NCI-H187 treated with DMSO at 0.1 percent for 48 hours (cell line): Measurements from ENCODE around the gene OVOL2.
"Not testable (repeated sequence)": the region's sequence is repeated elsewhere in the genome, so short reads cannot be mapped to it uniquely, and the experiment has no call there.

Experiments
- DNase-seq: peaks from one replicate; lab custom pipeline; 2025; lab: John Stamatoyannopoulos, UW

The OVOL2 gene

DNA sequence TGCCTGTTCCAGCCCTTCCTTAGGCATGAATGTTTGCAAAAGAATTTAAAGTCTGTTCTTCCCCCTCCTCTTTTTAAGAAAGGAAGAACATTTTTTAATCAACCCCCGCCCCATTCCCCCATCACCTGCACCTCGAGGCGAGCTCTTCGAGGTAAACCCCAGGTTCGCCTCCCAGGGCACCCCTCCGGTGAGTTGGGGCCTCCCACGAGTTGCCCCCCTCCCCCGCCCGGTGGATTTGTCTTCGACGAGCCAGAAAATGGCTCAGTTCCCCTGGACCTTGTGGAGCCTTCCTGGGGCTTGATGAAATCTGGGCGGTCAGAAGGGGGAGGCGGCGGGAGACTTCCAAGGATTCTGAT is 256 bp upstream of the OVOL2 start:
- DNase-seq: no peak

DNA sequence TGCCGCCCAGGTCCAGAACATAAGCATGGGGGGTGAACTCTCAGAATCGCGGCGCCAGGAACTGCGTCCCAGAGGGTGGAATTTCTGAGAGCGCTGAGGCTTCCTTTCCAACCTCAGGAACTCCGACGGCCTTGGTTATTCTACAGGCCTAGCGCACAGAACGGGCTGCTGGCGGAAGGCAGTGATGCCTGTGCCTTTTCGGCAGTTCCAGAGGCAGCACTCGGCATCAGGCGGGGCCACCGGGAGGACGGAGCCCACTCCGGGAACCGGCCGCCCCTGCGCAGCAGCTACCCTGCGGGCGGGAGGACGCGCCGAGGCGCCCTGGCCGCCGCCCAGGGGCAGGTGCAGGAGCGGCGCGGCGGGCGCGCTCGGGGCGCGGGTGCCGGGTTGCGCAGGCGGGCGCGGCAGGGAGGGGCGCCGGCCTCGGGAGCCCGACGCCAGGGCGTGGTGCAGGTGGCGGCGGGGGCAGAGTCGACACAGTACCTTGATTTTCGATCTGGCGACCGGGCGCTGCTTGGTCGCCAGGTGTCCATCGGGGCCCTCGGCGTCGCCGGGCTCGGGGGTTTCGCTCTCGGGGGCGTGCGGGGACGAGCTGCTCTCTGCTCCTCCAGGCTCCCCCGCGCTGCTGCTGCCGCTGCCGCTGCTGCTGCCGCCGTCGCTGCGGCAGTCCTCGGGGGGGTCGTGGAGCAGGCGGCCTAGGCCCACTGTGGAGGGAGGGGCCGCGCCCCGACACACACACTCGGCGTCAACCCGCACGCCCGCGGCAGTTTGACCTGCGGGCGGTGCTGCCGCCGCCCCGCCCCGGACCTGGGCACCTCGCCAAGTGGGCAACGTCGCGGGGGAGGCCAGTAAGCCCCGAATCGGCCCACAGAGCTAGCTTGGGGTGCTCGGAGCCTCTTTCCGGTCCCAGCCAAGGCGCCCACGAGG is 1.3 kb downstream of the OVOL2 start:
- no peak for DNase-seq

- DNase-seq: no peak
Observed at GRCh38 chr20:18055261-18055660, 2.5 kb downstream of the OVOL2 start.

DNA sequence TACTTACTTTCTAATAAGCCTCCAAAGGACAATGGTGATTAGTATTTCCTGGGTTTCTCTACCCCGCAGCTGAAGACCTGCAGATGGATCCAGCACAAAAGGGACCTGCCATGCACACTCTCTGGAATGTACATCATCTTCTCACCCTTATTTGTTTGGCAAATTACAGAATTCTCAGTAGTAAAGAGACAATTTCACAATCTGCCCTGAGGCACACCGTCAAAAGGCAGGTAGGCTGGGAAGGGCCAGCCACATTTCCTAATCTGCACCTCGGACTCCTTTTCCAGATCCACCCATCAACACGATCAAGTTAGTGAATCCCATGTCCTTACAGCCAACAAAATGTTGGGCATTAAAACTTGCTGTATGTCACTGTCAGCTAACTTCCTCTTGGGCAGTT is 4.9 kb downstream of the OVOL2 start:
- no peak for DNase-seq

DNA sequence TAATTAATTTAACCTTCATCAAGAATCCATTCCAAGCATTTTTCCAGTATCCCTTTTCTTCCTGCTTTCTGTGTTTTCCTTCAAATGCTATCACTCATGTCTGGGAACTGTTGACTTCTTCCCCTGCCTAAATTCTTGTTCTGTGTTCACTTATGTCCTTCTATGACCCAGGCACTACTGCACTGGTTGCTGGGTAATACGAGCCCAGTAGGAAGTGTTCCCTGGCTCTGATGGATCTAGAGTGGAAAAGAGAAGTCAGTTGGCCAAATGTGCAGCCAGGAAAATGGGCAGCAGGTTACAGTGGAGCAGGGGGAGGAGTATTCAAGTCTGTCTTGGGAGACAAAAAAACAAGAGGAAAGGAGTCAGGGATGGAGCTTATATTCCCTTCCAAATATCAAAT is 7.1 kb downstream of the OVOL2 start:
- DNase-seq: no peak

GRCh38 chr20:18048176-18048575 is 9.5 kb downstream of the OVOL2 start:
- DNase-seq: no peak

DNA sequence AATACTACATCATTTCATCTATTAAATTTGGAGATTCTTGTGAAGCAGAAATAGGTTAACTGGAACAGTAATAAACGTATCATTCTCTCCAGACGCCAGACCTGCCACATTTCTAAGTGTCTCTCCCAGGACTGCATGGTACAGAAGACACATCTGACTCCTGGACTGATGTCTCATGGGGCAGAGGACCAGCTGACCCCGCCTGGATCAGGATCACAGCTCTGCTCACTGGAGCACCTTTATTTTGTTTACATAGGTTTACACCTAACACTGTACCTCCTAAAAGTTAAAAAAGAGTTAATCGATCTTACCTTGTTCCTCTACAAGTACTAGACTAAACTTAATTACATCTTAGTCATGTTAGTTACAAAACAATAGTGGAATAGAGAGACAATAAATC is 11.2 kb downstream of the OVOL2 start:
- no peak for DNase-seq

GRCh38 chr20:18042229-18042628 is 15.5 kb downstream of the OVOL2 start:
- DNase-seq: no peak

GRCh38 chr20:18041462-18041861 is 16.3 kb downstream of the OVOL2 start:
- DNase-seq: no peak

DNA sequence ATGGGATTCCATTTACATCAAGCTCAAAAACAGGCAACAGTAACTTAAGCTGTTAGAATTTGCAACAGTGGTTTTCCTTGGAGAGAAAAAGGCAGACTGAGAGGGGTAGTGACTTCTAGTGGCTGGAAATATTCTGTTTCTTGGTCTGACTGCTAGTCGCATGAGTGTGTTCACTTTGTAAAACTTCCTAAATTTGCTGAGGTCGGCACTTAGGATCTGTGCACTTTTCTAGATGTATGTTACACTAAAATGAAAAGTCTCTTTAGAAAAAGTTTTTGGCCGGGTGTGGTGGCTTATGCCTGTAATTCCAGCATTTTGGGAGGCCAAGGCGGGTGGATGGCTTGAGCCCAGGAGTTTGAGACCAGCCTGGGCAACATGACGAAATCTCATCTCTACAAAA is 18.7 kb downstream of the OVOL2 start:
- DNase-seq: no peak

DNA sequence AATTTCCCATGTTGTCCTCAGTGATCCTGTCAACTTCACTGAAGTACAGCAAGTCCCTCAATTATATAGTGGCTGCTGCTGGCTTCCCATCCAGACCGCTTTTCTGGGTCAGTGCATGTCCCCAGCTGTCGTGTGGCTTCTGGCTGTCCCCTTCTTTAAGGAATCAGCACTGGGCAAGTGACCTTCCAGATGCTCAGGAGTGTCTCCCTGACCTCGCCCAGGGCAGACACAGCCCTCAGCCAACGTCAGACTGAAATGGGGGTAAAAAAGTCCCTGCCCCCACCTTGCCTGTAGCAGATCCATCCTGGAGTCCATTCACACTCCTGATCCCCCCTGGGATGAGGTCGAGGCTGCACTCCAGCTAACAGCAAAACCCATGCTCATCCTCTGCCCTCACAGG is 23.7 kb downstream of the OVOL2 start:
- DNase-seq: no peak

DNA sequence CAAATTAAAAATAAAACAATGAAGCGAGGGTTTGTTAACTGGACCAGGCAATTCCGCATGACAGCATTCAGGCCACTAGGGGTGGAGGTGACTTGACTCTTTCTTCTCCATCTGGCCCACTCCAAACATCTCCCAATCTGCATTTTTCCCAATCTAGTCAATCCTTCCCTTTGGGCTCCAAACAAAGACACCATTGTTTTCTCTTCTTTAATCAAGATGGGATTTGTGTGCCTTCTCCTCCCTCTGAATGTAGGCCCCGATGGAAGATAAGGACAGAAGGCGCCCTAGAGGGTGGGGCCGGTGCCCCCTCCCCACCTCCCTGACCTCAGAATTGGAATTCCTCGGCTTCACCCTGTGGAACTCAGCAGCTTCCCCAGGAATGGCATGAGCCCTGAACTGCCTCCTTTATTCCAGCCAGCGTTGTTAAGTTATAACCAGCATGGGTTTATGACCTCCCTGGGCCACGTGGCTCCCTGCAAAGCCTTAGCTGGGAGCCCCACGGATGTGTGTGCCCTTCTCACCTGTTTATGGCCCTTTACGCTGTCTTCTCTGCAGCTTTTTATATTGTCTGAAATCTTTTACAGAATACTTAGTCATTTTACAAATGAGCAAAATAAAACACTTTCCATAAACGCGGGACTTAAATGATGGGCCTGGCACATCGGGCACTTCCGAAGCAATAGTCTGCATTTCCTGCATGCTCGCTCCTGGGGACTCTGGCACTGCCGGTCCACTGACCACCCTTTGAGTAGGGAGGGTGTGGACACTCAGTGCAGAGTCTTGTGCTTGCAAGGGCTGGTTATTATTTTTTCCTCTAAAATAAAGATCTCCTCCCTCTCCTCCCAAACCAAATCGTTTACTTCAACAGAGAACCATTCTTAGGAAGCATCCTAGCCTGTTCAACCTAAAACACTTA is 24.5 kb downstream of the OVOL2 start:
- DNase-seq: no peak

GRCh38 chr20:18031888-18032509 is 25.7 kb downstream of the OVOL2 start:
- DNase-seq: no peak

- DNase-seq: no peak
Observed at GRCh38 chr20:18031050-18031449, 26.7 kb downstream of the OVOL2 start.

GRCh38 chr20:18030020-18030419 is 27.7 kb downstream of the OVOL2 start:
- DNase-seq: no peak

DNA sequence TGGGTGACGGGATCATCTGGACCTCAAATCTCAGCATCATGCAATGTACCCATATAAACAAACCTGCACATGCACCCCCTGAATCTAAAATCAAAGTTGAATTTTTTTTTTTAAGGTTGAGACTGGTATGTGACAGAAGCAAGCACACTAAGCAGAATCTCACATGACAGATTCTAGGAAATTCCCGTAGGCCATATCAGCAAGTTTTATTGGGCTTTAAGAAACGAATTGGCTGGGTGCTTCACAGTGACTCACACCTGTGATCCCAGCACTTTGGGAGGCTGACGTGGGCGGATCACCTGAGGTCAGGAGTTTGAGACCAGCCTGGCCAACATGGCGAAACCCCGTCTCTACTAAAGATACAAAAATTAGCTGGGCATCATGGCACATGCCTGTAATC is 30.7 kb downstream of the OVOL2 start:
- not testable (repeated sequence) for DNase-seq

- DNase-seq: no peak
Observed at GRCh38 chr20:18024606-18025127, 33.0 kb downstream of the OVOL2 start.

GRCh38 chr20:18020931-18021330 is 36.8 kb downstream of the OVOL2 start:
- no peak for DNase-seq

DNA sequence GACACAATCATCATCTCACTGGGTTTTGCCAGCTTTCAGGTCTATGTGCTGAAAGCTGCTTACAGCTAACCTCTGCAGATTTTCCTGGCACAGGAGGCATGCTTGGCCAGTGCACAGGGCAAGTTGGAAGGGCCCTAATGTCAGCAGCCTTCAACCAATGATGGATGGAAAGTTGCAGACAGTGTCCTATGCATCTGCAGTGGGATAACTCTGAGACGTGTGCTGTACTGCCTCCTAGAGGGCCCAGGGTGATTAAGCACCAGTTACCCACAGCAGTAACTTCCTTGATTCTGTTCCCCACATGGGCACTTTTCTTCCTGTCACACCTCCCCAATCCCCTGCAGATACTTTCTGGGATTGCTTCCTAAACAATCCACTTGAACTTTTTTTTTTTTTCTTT is 38.6 kb downstream of the OVOL2 start:
- no peak for DNase-seq

- DNase-seq: no peak
Observed at GRCh38 chr20:18018100-18018499, 39.6 kb downstream of the OVOL2 start.

DNA sequence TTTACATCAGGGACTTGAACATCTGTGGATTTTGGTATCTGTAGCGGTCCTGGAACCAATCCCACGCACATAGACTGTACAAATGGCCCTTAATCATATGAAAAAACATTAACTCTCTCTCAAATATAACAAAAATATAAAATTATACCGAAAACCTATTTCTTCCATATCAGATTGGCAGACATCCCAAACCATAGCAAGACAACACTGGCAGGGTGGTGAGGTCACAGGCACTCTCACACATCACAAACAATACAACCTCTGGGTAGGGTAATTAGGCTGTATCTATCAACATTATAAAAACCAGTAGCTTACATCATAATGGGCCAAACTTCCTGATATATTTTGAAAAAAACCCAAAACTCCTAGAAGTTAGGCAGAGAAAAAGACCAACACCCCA is 40.9 kb downstream of the OVOL2 start:
- DNase-seq: no peak

DNA sequence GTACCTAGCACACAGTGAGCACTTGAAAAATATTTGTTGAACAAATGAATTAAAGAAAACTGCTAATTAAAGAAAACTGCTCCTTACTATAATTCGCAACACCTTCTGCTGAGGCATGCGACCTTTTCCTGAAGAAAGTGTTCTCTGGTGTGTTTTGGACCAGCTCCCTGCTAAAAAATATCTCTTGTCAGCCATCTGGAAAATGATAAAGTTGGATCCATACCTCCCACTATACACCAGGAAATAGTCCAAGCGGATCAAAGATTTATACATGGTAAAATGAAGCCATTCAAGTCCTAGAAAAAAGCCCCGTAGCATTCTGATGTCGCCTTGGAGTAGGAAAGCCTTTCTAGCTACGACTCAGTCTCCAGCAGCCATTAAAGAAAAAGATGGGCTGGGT is 43.3 kb downstream of the OVOL2 start:
- DNase-seq: no peak
